ENCODE results near the gene CAMKMT.

DNA sequence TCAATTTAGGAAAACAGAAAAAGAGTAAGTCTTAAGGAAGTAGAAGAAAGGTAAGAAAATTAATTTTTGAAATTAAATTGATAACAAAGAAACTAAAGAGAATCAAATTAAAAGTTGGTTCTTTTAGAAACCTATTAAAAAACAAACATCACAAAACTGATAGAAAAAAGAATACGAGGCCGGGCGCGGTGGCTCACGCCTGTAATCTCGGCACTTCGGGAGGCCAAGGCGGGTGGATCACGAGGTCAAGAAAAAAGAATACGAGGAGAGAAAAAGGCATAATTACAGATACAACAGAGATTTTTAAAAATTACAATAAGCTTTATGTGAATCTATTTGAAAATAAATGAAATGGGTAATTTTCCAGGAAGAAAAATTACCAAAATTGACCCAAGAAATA is 12.2 kb upstream of the CAMKMT start:
- TF ChIP-seq EZH2 (IDR thresholded peaks at IDR 0.05; ENCODE audit: borderline replicate concordance, low read depth, low read length), result no peak
- TF ChIP-seq POLR2A (conservative IDR thresholded peaks at IDR 0.05), result no peak
- TF ChIP-seq SP1 (CRISPR knock-in tag; IDR thresholded peaks at IDR 0.05), result no peak
- TF ChIP-seq, protein P1, sequence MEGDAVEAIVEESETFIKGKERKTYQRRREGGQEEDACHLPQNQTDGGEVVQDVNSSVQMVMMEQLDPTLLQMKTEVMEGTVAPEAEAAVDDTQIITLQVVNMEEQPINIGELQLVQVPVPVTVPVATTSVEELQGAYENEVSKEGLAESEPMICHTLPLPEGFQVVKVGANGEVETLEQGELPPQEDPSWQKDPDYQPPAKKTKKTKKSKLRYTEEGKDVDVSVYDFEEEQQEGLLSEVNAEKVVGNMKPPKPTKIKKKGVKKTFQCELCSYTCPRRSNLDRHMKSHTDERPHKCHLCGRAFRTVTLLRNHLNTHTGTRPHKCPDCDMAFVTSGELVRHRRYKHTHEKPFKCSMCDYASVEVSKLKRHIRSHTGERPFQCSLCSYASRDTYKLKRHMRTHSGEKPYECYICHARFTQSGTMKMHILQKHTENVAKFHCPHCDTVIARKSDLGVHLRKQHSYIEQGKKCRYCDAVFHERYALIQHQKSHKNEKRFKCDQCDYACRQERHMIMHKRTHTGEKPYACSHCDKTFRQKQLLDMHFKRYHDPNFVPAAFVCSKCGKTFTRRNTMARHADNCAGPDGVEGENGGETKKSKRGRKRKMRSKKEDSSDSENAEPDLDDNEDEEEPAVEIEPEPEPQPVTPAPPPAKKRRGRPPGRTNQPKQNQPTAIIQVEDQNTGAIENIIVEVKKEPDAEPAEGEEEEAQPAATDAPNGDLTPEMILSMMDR (IDR thresholded peaks at IDR 0.05 in 2 of 3, conservative IDR thresholded peaks at IDR 0.05 in 1 of 3; ENCODE audit: insufficient read depth in 2 of 3, low read depth in 1 of 3, low read length in 3 of 3), result no peak
- no peak for TF ChIP-seq ZBTB7A (IDR thresholded peaks at IDR 0.05; ENCODE audit: borderline replicate concordance, control insufficient read depth, low read depth, low read length)
- TF ChIP-seq, protein P2, sequence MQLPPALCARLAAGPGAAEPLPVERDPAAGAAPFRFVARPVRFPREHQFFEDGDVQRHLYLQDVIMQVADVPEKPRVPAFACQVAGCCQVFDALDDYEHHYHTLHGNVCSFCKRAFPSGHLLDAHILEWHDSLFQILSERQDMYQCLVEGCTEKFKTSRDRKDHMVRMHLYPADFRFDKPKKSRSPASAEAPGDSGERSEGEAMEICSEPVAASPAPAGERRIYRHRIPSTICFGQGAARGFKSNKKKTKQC (CRISPR knock-in tag; IDR thresholded peaks at IDR 0.05), result no peak
